IMR-90 (cell line): ENCODE results near the gene ISOC1. TPM values are rescaled to one million over a fixed set of nuclear protein-coding genes. Genes with fewer than 3 reads are reported as not detected.

Experiments used
- ATAC-seq: fragments of 200-7000 bp; cut with Tn5 transposase; 2 replicates; pipeline ENCODE4 v1.9.1; 2020; ENCODE audit warnings: low read depth, mild to moderate bottlenecking, moderate library complexity
- BruUV-seq: library from RNA; stranded (reverse); fragments of 400-500 nt; replicated peaks from 2 replicates; lab custom pipeline; 2021; lab: Mats Ljungman, UMichigan
- CTCF ChIA-PET: fragments of 300-600 bp; formaldehyde crosslinking; extraction: SDS; loops from one replicate; lab custom pipeline; 2021; ENCODE audit warnings: antibody characterized with exemption; lab: Yijun Ruan, JAX
- POLR2A ChIA-PET: fragments of 300-600 bp; sonication (Branson Sonifier 250); formaldehyde crosslinking; loops from one replicate; lab custom pipeline; 2022; ENCODE audit warnings: antibody characterized with exemption; ENCODE audit not compliant: unreplicated experiment; lab: Charles Lee
- DNase-seq: peaks from one replicate; pipeline ENCODE4 v3.0.0; 2013
- H2AFZ ChIP-seq: replicated peaks from 2 replicates; pipeline ENCODE3; 2013; ENCODE audit warnings: low read length, mild to moderate bottlenecking; ENCODE audit not compliant: poor library complexity
- H2AK5ac ChIP-seq: 2 replicates; pipeline ENCODE4 v1.6.1; 2013; ENCODE audit warnings: low read depth, low read length, inconsistent platforms
- H2AK9ac ChIP-seq: replicated peaks from 2 replicates; pipeline ENCODE3; 2013; ENCODE audit warnings: mild to moderate bottlenecking, low read depth, low read length, moderate library complexity; ENCODE audit not compliant: poor library complexity
- H2BK120ac ChIP-seq: 2 replicates; pipeline ENCODE4 v1.6.1; 2013; ENCODE audit warnings: low read depth, low read length, inconsistent platforms
- H2BK15ac ChIP-seq: 3 replicates; pipeline ENCODE4 v1.6.1; 2013; ENCODE audit warnings: low read depth, low read length, inconsistent platforms
- H2BK20ac ChIP-seq: 2 replicates; pipeline ENCODE4 v1.6.1; 2013; ENCODE audit warnings: low read depth, mild to moderate bottlenecking, inconsistent platforms, low read length, moderate library complexity
- H2BK5ac ChIP-seq: 2 replicates; pipeline ENCODE4 v1.6.1; 2013; ENCODE audit warnings: mild to moderate bottlenecking, low read depth, low read length, inconsistent platforms; ENCODE audit not compliant: poor library complexity, severe bottlenecking
- H3K14ac ChIP-seq: replicated peaks from 2 replicates; pipeline ENCODE4 v1.6.1; 2013; ENCODE audit warnings: low read depth, low read length, inconsistent platforms
- H3K18ac ChIP-seq: 2 replicates; pipeline ENCODE4 v1.6.1; 2013; ENCODE audit warnings: low read depth, low read length, control low read depth
- H3K23ac ChIP-seq: 2 replicates; pipeline ENCODE4 v1.6.1; 2013; ENCODE audit warnings: low read depth, low read length, inconsistent platforms
- H3K27ac ChIP-seq: 2 replicates; pipeline ENCODE4 v1.5.1; 2013; ENCODE audit warnings: mild to moderate bottlenecking, control low read depth, low read length; ENCODE audit not compliant: insufficient read depth
- H3K27me3 ChIP-seq: 2 replicates; pipeline ENCODE4 v1.6.1; 2013; ENCODE audit warnings: low read length; ENCODE audit not compliant: control insufficient read depth, insufficient read depth
- H3K36me3 ChIP-seq: 2 replicates; pipeline ENCODE4 v1.6.1; 2013; ENCODE audit warnings: low read length, mixed read lengths; ENCODE audit not compliant: control insufficient read depth, insufficient read depth
- H3K4ac ChIP-seq: 2 replicates; pipeline ENCODE4 v1.6.1; 2013; ENCODE audit warnings: low read depth, low read length, inconsistent platforms
- H3K4me1 ChIP-seq: 2 replicates; pipeline ENCODE4 v1.6.1; 2013; ENCODE audit warnings: low read length, mixed read lengths; ENCODE audit not compliant: control insufficient read depth, insufficient read depth
- H3K4me2 ChIP-seq: 2 replicates; pipeline ENCODE4 v1.6.1; 2013; ENCODE audit warnings: low read depth, mild to moderate bottlenecking, control low read depth, low read length, moderate library complexity
- H3K4me3 ChIP-seq: 2 replicates; pipeline ENCODE4 v1.5.1; 2013; ENCODE audit warnings: low read depth, mild to moderate bottlenecking, control low read depth, low read length, moderate library complexity; ENCODE audit not compliant: insufficient read depth
- H3K56ac ChIP-seq: 2 replicates; pipeline ENCODE4 v1.6.1; 2013; ENCODE audit warnings: low read length, inconsistent platforms; ENCODE audit not compliant: insufficient read depth; ENCODE audit errors: extremely low read depth
- H3K79me1 ChIP-seq, 2 experiments: 2 replicates each; pipeline ENCODE4 v1.6.1; 2013; ENCODE audit warnings: low read length in 2 of 2, inconsistent platforms in 1 of 2, low read depth in 1 of 2
- H3K9ac ChIP-seq: 2 replicates; pipeline ENCODE4 v1.6.1; 2013; ENCODE audit warnings: low read depth, low read length, control low read depth
- H3K9me1 ChIP-seq: 2 replicates; pipeline ENCODE4 v1.6.1; 2013; ENCODE audit warnings: low read length, inconsistent platforms; ENCODE audit not compliant: insufficient read depth
- H3K9me3 ChIP-seq: 2 replicates; pipeline ENCODE4 v1.6.1; 2013; ENCODE audit warnings: low read length; ENCODE audit not compliant: control insufficient read depth, insufficient read depth
- H4K20me1 ChIP-seq: 2 replicates; pipeline ENCODE4 v1.6.1; 2013; ENCODE audit warnings: low read length, inconsistent platforms; ENCODE audit not compliant: insufficient read depth
- H4K5ac ChIP-seq: 2 replicates; pipeline ENCODE4 v1.6.1; 2013; ENCODE audit warnings: mild to moderate bottlenecking, low read depth, low read length, control low read depth
- H4K8ac ChIP-seq, 2 experiments: 2 replicates each; pipeline ENCODE4 v1.6.1; 2013; ENCODE audit warnings: low read depth in 2 of 2, low read length in 2 of 2, control low read depth in 1 of 2, inconsistent platforms in 1 of 2
- H4K91ac ChIP-seq: 2 replicates; pipeline ENCODE4 v1.6.1; 2013; ENCODE audit warnings: low read depth, low read length, inconsistent platforms; ENCODE audit not compliant: insufficient read depth
- BHLHE40 ChIP-seq: fragments of 150-350 bp; IDR thresholded peaks from 2 replicates; pipeline ENCODE4 v1.6.1; 2016; ENCODE audit warnings: mild to moderate bottlenecking, low read depth, low read length
- CEBPB ChIP-seq: IDR thresholded peaks from 2 replicates; pipeline ENCODE4 v1.6.1; 2012; ENCODE audit warnings: low read depth, low read length, improper control_type of control experiment
- CHD1 ChIP-seq: IDR thresholded peaks from 2 replicates; pipeline ENCODE4 v1.6.1; 2012; ENCODE audit warnings: low read depth, low read length, improper control_type of control experiment
- CTCF ChIP-seq: conservative IDR thresholded peaks from 2 replicates; pipeline ENCODE4 v1.5.1; 2012; ENCODE audit warnings: mild to moderate bottlenecking, low read depth, low read length, improper control_type of control experiment
- FOS ChIP-seq: fragments of 150-350 bp; IDR thresholded peaks from 2 replicates; pipeline ENCODE4 v1.6.1; 2016; ENCODE audit warnings: low read depth, low read length
- MAFK ChIP-seq: IDR thresholded peaks from 2 replicates; pipeline ENCODE4 v1.6.1; 2012; ENCODE audit warnings: low read depth, low read length, improper control_type of control experiment
- MAZ ChIP-seq: IDR thresholded peaks from 2 replicates; pipeline ENCODE4 v1.6.1; 2012; ENCODE audit warnings: low read depth, mild to moderate bottlenecking, low read length, improper control_type of control experiment, moderate library complexity, borderline replicate concordance
- MXI1 ChIP-seq: IDR thresholded peaks from 2 replicates; pipeline ENCODE4 v1.6.1; 2012; ENCODE audit warnings: low read depth, mild to moderate bottlenecking, low read length, moderate library complexity, borderline replicate concordance
- NFE2L2 ChIP-seq: fragments of 150-350 bp; IDR thresholded peaks from 2 replicates; pipeline ENCODE4 v1.6.1; 2016; ENCODE audit warnings: low read depth, mild to moderate bottlenecking, low read length
- POLR2A ChIP-seq: IDR thresholded peaks from 2 replicates; pipeline ENCODE4 v1.6.1; 2012; ENCODE audit warnings: mild to moderate bottlenecking, low read depth, low read length
- RAD21 ChIP-seq: IDR thresholded peaks from 2 replicates; pipeline ENCODE4 v1.6.1; 2012; ENCODE audit warnings: low read length, improper control_type of control experiment
- RCOR1 ChIP-seq: IDR thresholded peaks from 2 replicates; pipeline ENCODE4 v1.6.1; 2012; ENCODE audit warnings: mild to moderate bottlenecking, low read length, improper control_type of control experiment; ENCODE audit not compliant: insufficient replicate concordance
- RFX5 ChIP-seq: IDR thresholded peaks from 2 replicates; pipeline ENCODE4 v1.8.0; 2012; ENCODE audit warnings: low read depth, mild to moderate bottlenecking, low read length, moderate library complexity
- SMC3 ChIP-seq: fragments of 150-350 bp; IDR thresholded peaks from 2 replicates; pipeline ENCODE4 v1.6.1; 2016; ENCODE audit warnings: low read depth, mild to moderate bottlenecking, antibody characterized with exemption, low read length, moderate library complexity
- USF2 ChIP-seq: fragments of 150-350 bp; IDR thresholded peaks from 2 replicates; pipeline ENCODE4 v1.6.1; 2017; ENCODE audit warnings: mild to moderate bottlenecking, antibody characterized with exemption, low read length, low read depth
- WGBS, 2 experiments: methylation state at CpG; one replicate each; pipeline versions ENCODE4 v1.1.5 to v1.1.7; 2013; ENCODE audit warnings: missing lambda C conversion rate in 2 of 2; ENCODE audit not compliant: insufficient read length in 1 of 2; ENCODE audit errors: extremely low coverage in 2 of 2; 5-methylcytosine and 5-hydroxymethylcytosine counted together
- dilution Hi-C: fragments of 300-500 bp; cut with HindIII; formaldehyde crosslinking; loops from one replicate; pipeline ENCODE4 v1.14.3; 2018; ENCODE audit warnings: low sequenced_read_pairs; ENCODE audit not compliant: unreplicated experiment
- in situ Hi-C: fragments of 300-500 bp; cut with MboI; formaldehyde crosslinking; loops from 3 replicates; pipeline ENCODE4 v1.14.3; 2019; ENCODE audit warnings: low sequenced_read_pairs, inconsistent platforms, mixed read lengths
- intact Hi-C: fragments of 100-400 bp; cut with micrococcal nuclease; formaldehyde crosslinking; loops from 2 replicates; pipeline ENCODE4 v1.10.0; 2022
- polyA plus RNA-seq, 3 experiments: library from polyadenylated mRNA; depleted of rRNA; stranded (reverse); fragments of >200 nt; gene quantifications; 2 replicates each; pipeline ENCODE4 v1.2.3, GENCODE V29; 2012; ENCODE audit warnings: low replicate concordance in 1 of 3
- total RNA-seq: library from RNA; depleted of rRNA; stranded (reverse); fragments of >200 nt; gene quantifications from 2 replicates; pipeline ENCODE4 v1.2.3, GENCODE V29; 2012
- TF ChIP-seq, protein P1 (sequence below): fragments of 150-350 bp; IDR thresholded peaks from 2 replicates; pipeline ENCODE4 v1.6.1; 2016; ENCODE audit warnings: low read depth, mild to moderate bottlenecking, low read length, moderate library complexity, borderline replicate concordance

Gene ISOC1
- total and polyA plus RNA-seq, 2 of the 4 experiments (the other 2 are of a cell fraction): 10.8 to 11.6 TPM

- Histone ChIP-seq H4K20me1 (no peaks in the 10 kb centered on the region), H2BK5ac (no peak overlapping the region), H2BK15ac (no peak overlapping the region), H2BK20ac (no peak overlapping the region), H3K9me1 (no peaks in the 10 kb centered on the region), H4K5ac (no peak overlapping the region), H3K14ac (no peak overlapping the region), H4K91ac (no peak overlapping the region), H3K4me1 (peaks cover 4% of the 10 kb centered on the region; the same call in 1 of the 2 replicates), H3K18ac (peak overlapping the region; percentile 38; the same call in 1 of the 2 replicates), H3K23ac (no peak overlapping the region), H2AK9ac (no peak overlapping the region), H2BK120ac (no peak overlapping the region), H3K79me1 (peaks cover 10 to 24% of the 10 kb centered on the region in 2 experiments), H4K8ac (no peak overlapping the region), H3K56ac (no peak overlapping the region), H3K27me3 (no peaks in the 10 kb centered on the region), H3K4me3 (no peak overlapping the region), H2AFZ (no peak overlapping the region), H3K4me2 (no peak overlapping the region; the same call in 1 of the 2 replicates), H2AK5ac (no peak overlapping the region), H3K9ac (no peak overlapping the region), H3K9me3 (no peaks in the 10 kb centered on the region), H3K4ac (no peak overlapping the region), H3K27ac (no peak overlapping the region), H3K36me3 (no peaks in the 10 kb centered on the region)
- dilution Hi-C loops: no loop called here
- CTCF ChIA-PET: interaction anchor here (0.6 to 1.1 kb wide), 2 partner anchors 16 to 28 kb away, joined by 3 read pairs; no protein-coding TSS in a partner anchor
- intact Hi-C loops: no loop called here
- ATAC-seq (no peak), DNase-seq (peak; percentile 8)
- TF ChIP-seq MAFK: no peak
- TF ChIP-seq RCOR1: no peak
- no peak for TF ChIP-seq SMC3
- TF ChIP-seq RFX5: no peak
- no peak for TF ChIP-seq USF2
- TF ChIP-seq MAZ: no peak
- no peak for TF ChIP-seq CTCF
- no peak for TF ChIP-seq CEBPB
- TF ChIP-seq CHD1: no peak
- no peak for TF ChIP-seq BHLHE40
- no peak for TF ChIP-seq NFE2L2
- TF ChIP-seq, protein P1, sequence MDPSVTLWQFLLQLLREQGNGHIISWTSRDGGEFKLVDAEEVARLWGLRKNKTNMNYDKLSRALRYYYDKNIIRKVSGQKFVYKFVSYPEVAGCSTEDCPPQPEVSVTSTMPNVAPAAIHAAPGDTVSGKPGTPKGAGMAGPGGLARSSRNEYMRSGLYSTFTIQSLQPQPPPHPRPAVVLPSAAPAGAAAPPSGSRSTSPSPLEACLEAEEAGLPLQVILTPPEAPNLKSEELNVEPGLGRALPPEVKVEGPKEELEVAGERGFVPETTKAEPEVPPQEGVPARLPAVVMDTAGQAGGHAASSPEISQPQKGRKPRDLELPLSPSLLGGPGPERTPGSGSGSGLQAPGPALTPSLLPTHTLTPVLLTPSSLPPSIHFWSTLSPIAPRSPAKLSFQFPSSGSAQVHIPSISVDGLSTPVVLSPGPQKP: no peak
- no peak for TF ChIP-seq FOS
- TF ChIP-seq RAD21: no peak
- no peak for TF ChIP-seq POLR2A
- no peak for TF ChIP-seq MXI1
- WGBS, 2 experiments: no CpG with 5 or more reads among the region's 1 CpG
- no TSS peak for BruUV-seq
- POLR2A ChIA-PET: no interaction called here
- in situ Hi-C loops: no loop called here
These were observed 4.6 kb downstream of the ISOC1 start for GRCh38 chr5:129099184-129099569.
